GM18511 (cell line): ENCODE measurements around the gene KCNIP4.
"Not testable (repeated sequence)": the region's sequence is repeated elsewhere in the genome, so short reads cannot be mapped to it uniquely, and the experiment has no call there.

Experiments used
- ATAC-seq: cut with Tn5 transposase; IDR thresholded peaks from one replicate; pipeline ENCODE4 v1.9.1; 2021; ENCODE audit warnings: mild to moderate bottlenecking, moderate library complexity; ENCODE audit not compliant: unreplicated experiment

Gene KCNIP4

DNA sequence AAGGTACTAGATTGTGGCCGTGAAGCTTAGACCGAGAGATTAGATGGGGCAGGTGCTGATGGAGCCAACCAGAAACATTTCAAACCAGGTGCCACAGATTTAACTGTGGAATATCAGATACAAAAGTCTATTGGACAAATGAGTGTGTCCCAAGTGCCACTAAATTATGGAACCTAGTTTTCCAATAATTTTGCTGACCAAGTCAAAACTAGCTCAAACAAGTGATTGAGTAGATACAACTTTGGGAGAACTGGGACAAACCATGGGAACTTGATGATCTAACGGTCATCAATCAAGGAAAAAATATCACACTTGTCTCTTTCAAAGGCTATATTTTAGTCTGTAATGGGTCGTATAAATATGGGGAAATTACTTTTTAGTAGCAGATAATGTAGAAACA, 562.9 kb downstream of the KCNIP4 start:
- no peak for ATAC-seq

DNA sequence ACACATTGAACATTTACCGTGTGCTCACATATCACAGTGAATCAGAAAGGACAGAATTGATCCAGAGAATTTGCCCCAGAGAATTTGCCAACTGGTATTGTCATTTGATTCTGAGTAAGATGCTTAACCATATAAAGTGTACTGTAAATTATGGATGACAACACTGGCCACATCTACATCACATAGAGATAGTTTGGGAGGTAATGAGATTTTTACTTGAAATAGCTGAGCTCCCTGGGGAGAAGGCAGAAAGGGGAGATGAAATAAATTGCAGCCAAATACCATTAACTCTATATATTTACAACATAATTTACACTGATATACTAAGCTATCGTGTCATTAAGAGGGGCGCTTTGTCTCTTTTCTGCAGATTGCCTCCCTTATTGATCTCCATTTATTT, 564.0 kb downstream of the KCNIP4 start:
- no peak for ATAC-seq

DNA sequence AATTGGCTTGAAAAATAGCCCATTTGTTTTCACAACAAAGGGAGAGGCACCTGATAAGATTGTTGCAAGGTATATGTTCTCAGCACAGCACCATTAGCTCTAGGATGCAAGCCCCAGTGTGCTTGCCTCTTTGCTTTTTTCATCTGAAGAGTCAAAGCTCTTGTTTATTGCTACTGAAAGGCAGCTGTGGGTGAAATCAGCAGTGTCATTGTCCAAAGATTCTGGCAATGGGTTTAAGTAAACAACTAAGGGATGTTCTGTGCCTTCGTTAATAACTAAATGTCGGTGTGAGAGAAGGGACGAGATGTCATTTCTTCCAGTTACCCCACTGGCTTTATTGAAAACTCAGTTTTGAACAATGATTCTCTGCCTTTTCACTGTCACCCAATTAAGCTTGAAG, 567.7 kb downstream of the KCNIP4 start:
- no peak for ATAC-seq

DNA sequence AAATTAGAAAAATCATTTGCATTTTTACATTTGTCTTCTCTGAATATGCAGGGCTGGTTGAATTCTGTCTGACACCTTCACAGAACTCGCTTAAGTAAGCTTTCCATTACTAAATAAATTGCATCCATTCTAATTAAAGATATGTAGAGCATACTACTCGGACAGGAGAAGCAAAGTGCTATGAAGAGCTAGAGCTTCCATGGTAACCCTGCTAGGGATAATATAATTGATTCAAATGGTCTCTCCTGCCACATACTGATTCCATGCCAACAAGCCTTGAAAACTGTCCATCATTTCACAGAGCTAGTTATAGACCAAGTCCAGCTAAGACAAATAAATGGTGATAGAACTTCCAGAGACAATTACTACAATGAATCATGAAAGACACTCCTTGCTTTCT, 571.5 kb downstream of the KCNIP4 start:
- no peak for ATAC-seq

DNA sequence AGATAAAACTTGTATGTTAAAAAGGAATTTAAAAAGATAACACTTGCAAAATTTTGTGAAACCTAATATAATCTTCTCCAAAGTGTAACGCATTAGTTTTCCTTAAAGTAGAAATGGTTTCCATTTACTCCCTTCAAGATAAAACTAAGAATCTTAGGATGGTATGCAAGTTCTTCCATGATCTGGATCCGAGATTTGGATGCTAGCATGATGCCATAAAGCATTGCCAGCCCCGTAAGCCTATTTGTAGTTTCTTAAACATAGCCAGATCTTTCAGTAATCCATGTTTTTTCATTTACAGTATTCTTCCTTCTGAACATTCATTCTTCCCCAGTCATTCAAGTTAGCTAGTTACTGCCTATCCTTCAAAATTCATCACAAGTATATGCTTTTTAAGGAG, 572.4 kb downstream of the KCNIP4 start:
- ATAC-seq, result no peak

DNA sequence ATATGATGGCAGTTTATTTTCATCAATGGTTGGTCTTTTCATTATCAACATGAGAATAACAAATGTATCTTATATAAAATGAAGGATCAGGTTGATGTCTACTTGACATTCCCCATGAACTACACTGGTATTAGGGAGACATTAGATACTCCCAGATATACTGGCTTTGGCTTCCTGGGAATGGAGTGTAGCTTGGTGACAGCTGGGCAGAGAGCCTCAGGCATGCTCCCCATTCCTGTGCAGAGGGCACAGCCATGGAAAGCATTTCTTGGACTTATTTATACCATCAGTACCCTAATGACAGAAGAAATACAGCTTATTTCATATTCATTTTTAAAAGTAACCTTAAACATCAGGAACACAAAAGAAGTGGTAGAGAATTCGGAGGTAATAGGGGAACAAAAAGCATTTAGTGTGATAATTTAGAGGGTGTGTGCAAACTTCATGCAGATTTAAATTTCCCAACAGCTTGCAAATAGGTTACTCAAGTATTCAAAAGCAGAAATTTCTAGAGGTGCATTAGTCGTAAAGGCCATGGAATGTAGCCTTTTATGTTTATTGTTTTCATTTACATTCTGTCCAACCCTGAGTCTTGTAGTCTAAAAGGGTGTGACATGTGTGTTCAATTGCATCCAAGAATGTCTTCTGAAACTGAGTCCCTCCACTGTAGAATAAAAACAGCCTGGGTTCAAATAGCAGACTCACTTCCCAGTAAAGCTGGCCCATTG, 573.8 kb downstream of the KCNIP4 start:
- no peak for ATAC-seq

DNA sequence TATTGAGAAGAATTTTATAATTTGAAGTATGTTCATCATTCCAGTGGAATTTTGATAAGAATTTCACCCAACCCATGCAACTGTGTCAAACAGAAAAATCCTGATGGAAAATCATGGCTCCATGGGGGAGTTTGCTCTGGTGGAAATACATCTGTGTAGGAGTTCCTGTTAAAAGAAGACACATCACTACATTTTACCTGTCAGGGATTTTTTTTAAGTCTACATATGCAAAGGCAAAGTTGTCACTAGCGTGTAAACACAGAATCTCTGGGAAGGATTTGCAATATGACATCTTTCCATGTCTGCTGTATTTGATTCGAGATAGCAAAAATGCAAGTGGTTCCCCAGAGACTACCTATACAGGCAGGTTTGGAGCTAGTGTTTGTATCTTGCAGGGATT, 581.0 kb downstream of the KCNIP4 start:
- no peak for ATAC-seq

DNA sequence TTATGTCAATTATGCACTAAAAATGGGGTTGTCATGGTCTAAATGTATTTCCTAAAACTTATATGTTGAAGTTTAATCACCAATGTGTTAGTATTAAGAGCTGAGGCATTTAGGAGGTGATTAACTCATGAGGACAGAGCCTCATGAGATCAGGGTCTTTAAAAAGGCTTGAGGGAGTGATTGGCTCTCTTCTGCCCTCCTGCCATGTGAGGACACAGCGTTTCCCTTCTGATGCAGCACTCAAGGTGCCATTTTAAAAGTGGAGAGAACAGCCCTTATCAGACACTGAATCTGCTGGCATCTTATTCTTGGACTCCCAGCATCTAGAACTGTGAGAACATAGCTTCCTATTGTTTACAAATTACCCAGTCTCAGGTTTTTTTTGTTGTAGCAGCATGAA, 581.7 kb downstream of the KCNIP4 start:
- no peak for ATAC-seq

DNA sequence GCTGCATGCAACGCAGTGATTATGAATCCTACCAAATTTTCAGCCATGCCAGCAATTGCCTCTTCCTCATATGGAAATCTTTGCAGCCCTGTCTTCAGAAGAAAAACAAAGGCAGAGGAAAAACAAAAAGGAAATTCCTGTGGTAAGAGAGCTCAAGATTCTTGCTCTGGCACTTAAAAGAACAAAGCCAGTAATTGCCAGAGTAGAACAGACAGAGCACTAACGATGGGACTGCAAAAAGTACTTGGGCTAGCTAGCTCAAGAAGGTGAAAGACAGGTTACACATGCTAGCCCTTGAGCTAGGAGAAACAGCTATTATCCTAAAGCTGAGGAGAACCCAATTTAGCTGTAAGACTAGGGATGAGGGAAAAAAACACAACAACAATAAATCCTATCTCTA, 582.3 kb downstream of the KCNIP4 start:
- no peak for ATAC-seq

DNA sequence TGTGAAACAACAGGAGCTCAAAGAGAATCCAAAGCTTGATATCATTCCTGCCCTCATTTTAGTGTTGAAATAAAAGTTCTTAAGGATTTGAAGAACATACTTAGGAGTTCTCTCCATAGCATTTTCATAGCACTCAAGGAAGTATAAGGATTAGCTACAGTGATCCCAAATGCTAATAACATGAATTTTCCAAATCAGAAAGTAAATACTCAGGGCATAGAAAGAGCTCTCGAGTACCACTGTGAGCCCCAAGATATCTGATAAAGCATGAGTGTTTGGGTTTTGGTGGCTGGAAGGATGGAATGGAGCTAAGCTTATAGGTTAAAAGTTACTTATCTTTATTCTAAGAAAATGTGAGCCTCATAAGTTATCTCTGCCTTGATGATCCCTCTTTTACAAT, 584.9 kb downstream of the KCNIP4 start:
- ATAC-seq, result no peak

DNA sequence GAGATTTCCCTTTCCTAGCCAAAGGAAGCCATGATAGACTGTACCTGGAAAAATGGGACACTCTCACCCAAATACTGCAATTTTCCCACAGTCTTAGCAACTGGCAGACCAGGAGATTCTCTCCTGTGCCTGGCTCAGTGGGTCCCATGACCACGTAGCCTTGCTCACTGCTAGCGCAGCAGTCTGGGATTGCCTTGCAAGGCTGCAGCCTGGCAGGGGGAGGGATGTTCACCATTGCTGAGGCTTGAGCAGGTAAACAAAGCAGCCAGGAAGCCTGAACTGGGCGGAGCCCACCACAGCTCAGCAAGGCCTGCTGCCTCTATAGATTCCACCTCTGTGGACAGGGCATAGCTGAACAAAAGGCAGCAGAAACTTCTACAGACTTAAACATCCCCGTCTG, 596.2 kb downstream of the KCNIP4 start:
- ATAC-seq, result not testable (repeated sequence)

DNA sequence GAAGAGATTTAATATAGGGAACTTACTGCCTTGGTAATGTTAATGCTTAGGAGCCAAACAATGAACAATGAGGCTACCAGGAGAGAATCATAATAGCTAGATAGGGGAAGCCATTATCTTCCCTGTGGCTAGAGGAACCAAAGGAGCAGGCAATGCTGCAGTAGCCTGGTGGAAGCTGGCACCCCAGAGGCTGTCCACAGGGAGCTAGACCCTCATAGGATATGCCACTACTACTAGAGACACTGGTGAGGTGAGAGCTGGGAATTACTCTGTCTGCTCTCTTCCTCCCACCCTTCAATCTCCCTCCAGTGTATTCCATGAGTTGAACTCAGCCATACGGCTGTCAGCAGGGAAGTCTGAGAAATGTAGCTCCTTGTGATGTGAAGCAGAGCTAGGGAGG, 601.4 kb downstream of the KCNIP4 start:
- no peak for ATAC-seq

DNA sequence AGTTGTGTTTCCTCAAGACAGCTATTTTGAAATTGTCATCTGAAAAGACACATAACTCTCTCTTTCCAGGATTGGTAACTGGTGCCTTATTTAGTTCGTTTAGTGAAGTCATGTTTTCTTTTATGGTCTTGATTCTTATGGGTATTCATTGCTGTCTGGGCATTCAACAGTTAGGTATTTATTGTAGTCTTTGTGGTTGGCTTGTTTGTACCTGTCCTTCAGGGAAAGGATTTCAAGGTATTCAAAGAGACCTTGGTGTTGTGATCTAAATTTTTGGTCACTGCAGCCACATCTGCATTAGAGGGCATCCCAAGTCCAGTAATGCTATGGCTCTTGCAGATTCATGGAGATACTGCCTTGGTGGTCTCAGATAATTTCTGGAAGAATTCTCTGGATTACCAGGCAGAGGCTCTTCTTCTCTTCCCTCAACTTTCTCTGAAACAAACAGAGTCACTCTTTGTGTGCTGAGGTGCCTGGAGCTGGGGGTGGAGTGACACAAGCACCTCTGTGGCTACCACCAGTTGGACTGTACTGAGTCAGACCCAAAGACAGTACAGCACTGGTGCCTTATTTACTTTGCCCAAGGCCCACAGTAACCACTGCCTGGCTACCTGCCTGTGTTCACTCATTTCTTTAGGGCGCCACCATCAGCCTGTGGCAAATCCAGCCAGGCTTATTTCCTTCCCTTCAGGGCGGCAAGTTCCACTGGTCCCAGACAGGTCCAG, 620.4 kb downstream of the KCNIP4 start:
- ATAC-seq, result no peak

DNA sequence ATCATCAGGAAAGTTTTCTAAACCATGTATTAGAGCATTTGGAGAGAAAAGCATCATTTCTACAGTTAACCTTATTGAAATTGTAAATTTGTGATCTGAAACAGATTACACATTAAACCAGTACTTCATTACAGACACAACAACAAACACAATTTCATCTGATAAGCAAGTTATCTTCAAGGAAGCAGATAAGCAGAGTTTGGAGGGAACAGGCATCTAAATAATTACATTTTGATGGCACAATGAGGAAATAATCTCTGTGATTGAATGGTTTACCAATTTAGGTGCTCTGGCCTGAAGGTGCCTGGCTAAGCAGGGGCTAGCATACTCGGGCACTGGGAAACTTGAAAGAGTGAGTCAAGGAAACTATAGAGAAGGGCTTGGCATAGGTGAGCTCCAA, 628.5 kb downstream of the KCNIP4 start:
- ATAC-seq, result no peak

DNA sequence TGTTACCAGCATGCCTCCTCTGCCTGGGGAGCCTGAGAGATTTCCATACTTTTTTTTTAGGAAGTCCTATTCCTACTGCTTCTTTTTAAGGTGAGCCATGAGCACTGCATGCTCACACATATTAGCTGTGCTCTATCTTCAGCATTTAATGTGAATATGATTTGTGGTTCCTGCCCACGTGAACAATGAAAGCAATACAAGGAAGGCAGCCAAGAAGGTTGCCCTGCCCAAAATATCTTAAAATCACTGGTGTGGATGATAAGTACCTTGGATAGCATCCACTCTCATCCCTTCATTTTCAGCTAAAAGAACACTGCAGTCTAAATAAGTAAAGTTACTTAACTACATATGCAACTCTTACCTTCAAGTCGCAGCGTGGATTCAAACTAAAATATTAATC, 640.9 kb downstream of the KCNIP4 start:
- no peak for ATAC-seq

DNA sequence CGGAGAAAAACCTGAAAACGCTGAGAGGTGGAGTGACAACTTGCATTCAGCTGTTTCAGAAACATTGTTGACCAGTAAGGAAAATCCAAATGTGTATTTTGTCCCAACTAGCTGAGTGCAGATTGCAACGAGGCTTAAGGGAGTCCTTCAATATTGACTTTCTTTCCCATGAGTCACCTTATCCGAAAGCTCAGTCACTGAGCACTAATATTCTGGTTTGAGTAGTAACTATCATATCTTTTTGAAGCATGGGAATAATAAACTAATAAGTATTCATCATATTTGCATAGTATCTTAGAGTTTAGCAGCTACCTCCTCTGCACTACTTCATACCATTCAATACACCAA, 644.1 kb downstream of the KCNIP4 start:
- no peak for ATAC-seq

DNA sequence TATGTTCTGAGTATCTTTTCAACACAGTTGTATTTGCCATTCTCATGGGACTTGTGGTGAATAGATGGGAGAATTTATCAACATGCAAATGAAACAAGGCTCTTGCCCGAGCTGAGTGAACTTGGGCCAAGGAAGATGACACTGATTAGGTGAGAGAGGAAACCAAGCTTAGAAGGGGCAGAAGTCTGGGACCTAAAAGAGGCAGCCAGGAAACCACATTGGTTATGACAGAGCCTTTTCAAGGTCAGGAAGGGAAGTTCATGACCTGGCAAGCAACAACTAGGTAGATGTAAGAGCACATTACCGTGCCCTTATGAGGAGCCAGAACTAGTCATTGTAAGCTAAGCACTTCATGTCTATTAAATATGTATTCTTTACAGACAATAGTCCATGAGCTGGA, 658.0 kb downstream of the KCNIP4 start:
- ATAC-seq, result peak; percentile 51

DNA sequence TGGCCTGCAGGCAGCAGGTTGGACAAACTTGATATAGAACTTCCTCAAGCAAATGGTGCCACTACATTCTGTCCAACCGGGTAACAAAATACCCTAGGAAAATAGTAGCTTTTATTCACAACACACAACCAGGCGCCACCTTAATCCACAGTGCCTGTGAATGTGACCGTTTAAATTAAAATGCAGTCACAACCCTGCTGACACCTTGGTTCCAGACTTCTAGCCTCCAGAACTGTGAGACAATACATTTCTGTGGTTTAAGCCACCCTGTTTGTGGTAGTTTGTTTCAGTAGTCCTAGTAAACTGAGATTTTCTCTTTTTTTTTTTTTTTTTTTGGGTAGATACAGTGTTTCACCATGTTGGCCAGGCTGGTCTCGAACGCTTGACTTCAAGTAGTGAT, 672.5 kb downstream of the KCNIP4 start:
- no peak for ATAC-seq

DNA sequence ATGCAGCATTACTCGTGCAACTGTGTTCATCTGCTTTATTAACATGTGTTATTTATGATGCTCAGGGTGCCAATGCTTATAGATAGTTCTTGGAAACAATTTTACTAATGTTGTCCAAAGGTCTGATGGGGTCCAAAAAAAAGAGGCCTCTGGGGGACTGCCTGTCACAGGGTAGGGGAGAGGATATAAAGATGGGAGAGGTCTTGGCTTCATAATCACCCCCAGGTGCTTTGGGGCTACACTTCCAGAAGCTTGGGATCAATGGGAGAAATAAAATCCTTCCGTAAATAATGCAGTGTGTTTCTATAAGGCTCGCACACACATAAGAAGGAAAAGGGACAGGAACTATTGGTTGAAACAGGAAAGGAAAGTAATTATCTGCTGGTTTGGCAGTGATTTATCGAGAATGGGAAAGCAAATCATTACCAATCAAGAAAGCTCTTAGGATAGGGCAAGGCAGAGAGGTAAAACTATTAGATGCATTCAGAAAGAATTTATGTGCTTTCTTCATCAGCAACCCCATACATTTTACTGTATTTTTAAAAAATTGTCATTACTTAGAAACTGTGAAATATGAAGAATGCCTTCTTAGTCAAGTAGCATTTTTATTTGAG, 677.0 kb downstream of the KCNIP4 start:
- no peak for ATAC-seq

DNA sequence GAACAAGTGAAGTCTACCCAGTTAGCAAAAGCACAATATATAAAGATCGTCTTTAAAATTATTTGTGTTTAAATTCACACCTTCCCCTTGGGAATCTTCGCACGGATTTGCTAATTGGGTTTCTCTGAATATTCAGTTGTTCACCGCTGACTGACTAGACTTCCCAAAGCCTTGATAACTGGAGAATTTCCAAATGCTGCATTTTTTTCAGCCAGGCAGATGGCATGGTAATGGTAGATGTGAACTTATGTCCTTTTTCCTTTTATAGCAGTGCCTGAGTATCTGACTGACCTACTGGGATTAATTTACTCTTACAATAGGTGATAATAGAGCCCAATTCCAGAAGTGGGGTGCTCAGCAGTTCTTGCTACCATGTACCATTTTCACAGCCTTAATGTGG, 700.2 kb downstream of the KCNIP4 start:
- no peak for ATAC-seq

DNA sequence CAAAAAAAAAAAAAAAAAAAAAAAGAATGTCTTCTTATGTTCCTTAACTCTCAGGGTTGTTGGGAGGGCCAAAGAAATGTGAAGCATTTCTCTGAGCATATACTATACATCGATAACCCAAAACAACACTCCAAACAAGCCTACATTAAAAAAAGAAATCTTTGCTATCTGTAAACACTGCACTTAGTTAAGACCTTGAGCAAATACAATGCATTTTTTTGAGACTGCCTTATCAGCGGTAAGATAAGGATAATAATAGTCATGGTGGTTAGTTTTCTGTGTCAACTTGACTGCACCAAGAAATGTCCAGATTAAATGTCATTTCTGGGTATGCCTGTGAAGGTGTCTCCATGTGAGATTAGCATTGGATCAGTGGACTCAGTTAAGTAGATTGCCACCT, 706.4 kb downstream of the KCNIP4 start:
- no peak for ATAC-seq
